Head of caudate nucleus (tissue), 42 donors: ENCODE data around the gene NES.
"Not testable (repeated sequence)": the region's sequence is repeated elsewhere in the genome, so short reads cannot be mapped to it uniquely, and the experiment has no call there.

Experiments
- DNase-seq, 42 donors: peaks; one replicate each; pipeline versions ENCODE4 v3.0.0 to v3.0.0-alpha.2; 2020 to 2021; ENCODE audit warnings: mixed read lengths in 7 of 42
- intact Hi-C: fragments of 100-400 bp; cut with DNase I; formaldehyde crosslinking; loops from one replicate; pipeline ENCODE4 v1.15.0; 2022

Gene NES

GRCh38 chr1:156641761-156642264 is 35.4 kb downstream of the NES start, which contains the start of gene BCAN:
Gene BCAN, plus strand, starts transcription at chr1:156642117. Its CDS starts 3,938 bp downstream, at chr1:156646055.
- intact Hi-C loops: no loop called here
- DNase-seq: peak; percentile 61 to 92 (median 78)

- DNase-seq: peak in 38 of 42 donors; percentile 45 to 91 (median 69)
- intact Hi-C loops: no loop called here
These were observed 36.1 kb downstream of the NES start for GRCh38 chr1:156640842-156641706.

GRCh38 chr1:156639601-156640101 is 37.6 kb downstream of the NES start:
- peak in 1 of 42 donors; percentile 44 for DNase-seq
- intact Hi-C loops: no loop called here

GRCh38 chr1:156638189-156638985 is 38.8 kb downstream of the NES start:
- intact Hi-C loops: no loop called here
- DNase-seq: peak in 24 of 42 donors; percentile 45 to 81 (median 61)

- no peak for DNase-seq
- intact Hi-C loops: no loop called here
These were observed 44.9 kb downstream of the NES start for GRCh38 chr1:156632355-156632754.

- intact Hi-C loops, DNase-seq: not testable (repeated sequence)
These were observed 46.1 kb downstream of the NES start for GRCh38 chr1:156631152-156631551.

GRCh38 chr1:156629823-156630449 is 47.3 kb downstream of the NES start:
- no peak for DNase-seq
- intact Hi-C loops: no loop called here

- intact Hi-C loops: no loop called here
- DNase-seq: peak in 32 of 42 donors; percentile 39 to 87 (median 63)
These were observed 49.8 kb downstream of the NES start for GRCh38 chr1:156627313-156627880.

- intact Hi-C loops: no loop called here
- no peak for DNase-seq
These were observed 51.1 kb downstream of the NES start for GRCh38 chr1:156626079-156626438.

- intact Hi-C loops: loop anchor here (2.0 kb wide), 1 partner anchor 33 kb away; no protein-coding TSS in a partner anchor
- DNase-seq: peak in 41 of 42 donors; percentile 43 to 90 (median 74)
These were observed 51.6 kb downstream of the NES start for GRCh38 chr1:156625436-156626078.

GRCh38 chr1:156624814-156625435 is 52.3 kb downstream of the NES start:
- intact Hi-C loops: loop anchor here (2.0 kb wide), 1 partner anchor 34 kb away; no protein-coding TSS in a partner anchor

GRCh38 chr1:156623946-156624813 is 53.0 kb downstream of the NES start:
- intact Hi-C loops: loop anchor here (2.0 kb wide), 1 partner anchor 35 kb away; no protein-coding TSS in a partner anchor
- DNase-seq: peak in 39 of 42 donors; percentile 47 to 84 (median 68)

More at GRCh38 chr1:156624814-156625435, 52.3 kb downstream of the NES start:
- DNase-seq: peak in 4 of 42 donors; percentile 3 to 53 (median 38)

- DNase-seq: peak in 1 of 42 donors; percentile 32
- intact Hi-C loops: no loop called here
These were observed 54.5 kb downstream of the NES start for GRCh38 chr1:156622581-156623297.

GRCh38 chr1:156619582-156619955 is 57.6 kb downstream of the NES start:
- DNase-seq: no peak

GRCh38 chr1:156618853-156619581 is 58.2 kb downstream of the NES start, which contains the start of gene HAPLN2:
Gene HAPLN2, plus strand, starts transcription at chr1:156619415. Its CDS starts 4,076 bp downstream, at chr1:156623491.
- intact Hi-C loops: no loop called here

More at GRCh38 chr1:156619582-156619955, 57.6 kb downstream of the NES start:
- intact Hi-C loops: no loop called here

More at GRCh38 chr1:156618853-156619581, 58.2 kb downstream of the NES start, which contains the start of gene HAPLN2:
- DNase-seq: peak in 38 of 42 donors; percentile 34 to 87 (median 64)
